ENCODE measurements around the gene PELO.
A peak's percentile ranks its signal among the peaks of the same experiment; 100 is the strongest.

Gene PELO

DNA sequence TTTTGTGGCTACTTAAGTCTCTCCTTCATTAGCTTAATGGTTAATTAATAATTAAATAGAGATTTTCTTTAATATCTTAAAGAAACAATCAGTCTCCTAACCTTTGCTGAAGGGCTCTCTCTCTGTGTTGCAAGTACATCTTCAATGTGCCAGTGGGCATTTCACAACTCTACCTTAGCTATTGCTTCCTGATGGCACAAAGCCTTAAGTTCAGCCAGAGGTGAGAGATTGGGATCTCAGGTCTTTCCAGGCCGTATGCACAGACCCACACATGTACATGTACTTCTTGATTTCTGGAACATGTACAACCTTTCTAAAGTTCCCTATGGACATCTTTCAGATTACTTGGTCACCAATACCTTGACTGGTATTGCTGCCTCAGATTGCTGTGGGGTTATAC, 8.9 kb upstream of the PELO start:
- TF ChIP-seq, protein P1, sequence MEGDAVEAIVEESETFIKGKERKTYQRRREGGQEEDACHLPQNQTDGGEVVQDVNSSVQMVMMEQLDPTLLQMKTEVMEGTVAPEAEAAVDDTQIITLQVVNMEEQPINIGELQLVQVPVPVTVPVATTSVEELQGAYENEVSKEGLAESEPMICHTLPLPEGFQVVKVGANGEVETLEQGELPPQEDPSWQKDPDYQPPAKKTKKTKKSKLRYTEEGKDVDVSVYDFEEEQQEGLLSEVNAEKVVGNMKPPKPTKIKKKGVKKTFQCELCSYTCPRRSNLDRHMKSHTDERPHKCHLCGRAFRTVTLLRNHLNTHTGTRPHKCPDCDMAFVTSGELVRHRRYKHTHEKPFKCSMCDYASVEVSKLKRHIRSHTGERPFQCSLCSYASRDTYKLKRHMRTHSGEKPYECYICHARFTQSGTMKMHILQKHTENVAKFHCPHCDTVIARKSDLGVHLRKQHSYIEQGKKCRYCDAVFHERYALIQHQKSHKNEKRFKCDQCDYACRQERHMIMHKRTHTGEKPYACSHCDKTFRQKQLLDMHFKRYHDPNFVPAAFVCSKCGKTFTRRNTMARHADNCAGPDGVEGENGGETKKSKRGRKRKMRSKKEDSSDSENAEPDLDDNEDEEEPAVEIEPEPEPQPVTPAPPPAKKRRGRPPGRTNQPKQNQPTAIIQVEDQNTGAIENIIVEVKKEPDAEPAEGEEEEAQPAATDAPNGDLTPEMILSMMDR (IDR thresholded peaks at IDR 0.05; ENCODE audit: control insufficient read depth, insufficient read depth, low read depth, low read length, missing control alignments): no peak
- DNase-seq (ENCODE audit: low read depth): no peak
- no peak overlapping the region for H3K4me3 ChIP-seq (ENCODE audit: control insufficient read depth, low read depth, low read length)

DNA sequence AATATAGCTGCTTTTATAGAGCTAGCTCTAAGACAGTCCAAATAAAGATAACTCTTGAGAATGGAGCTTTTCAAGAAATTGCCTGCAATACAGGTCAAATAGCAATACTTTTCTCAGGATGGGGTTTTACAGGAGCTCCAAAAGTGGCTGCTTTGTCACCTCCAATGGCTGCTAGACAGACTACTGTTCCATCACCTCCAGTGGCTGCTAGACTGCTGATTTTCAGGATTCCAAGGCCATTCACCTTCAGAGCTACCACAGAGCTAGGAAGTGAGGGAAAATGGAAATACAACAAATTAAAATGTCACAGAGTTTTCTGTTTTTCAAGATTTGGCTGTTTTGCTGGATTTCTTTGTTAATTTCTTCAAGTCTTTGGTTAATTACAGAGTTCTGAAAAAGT, 8.5 kb upstream of the PELO start:
- DNase-seq (ENCODE audit: low read depth): no peak
- H3K4me3 ChIP-seq (ENCODE audit: control insufficient read depth, low read depth, low read length): no peak overlapping the region
- TF ChIP-seq, protein P1 (IDR thresholded peaks at IDR 0.05; ENCODE audit: control insufficient read depth, insufficient read depth, low read depth, low read length, missing control alignments): no peak

DNA sequence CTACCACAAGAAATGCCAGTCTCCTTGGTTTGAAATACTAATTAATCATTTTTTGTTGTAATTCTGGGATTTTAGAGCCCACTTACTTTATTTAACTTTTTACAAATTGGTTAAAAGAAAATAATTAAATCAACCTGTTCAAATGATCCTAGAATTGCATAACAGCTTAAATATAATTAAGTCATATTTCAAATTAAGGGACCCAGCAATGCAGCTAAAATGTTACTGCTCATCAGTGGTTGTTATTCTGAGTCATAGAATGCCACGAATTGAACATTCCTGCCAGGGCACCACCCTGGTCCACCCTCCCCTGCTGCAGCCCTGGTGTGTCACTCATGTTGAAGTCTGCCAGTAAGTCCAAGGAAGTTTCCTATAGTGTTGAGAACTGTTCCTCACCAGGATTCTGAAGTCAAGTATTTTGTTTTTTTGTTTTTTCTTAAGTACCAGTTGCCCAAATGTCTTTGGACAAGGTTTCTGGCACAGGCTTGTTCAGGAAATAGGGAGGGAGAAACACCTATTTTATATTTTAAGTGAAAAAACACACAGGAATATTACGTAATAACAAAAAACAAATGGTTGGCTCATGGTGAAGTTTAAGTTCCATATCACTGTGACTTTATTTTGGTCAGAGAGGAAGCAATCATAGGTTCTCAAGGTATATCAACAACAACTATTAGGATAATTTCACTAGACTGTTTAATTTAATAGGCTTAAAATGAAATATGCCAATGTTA, 4.3 kb upstream of the PELO start:
- peak; percentile 42 for DNase-seq (ENCODE audit: low read depth)
- TF ChIP-seq, protein P1 (IDR thresholded peaks at IDR 0.05; ENCODE audit: control insufficient read depth, insufficient read depth, low read depth, low read length, missing control alignments): no peak
- H3K4me3 ChIP-seq (ENCODE audit: control insufficient read depth, low read depth, low read length): no peak overlapping the region

DNA sequence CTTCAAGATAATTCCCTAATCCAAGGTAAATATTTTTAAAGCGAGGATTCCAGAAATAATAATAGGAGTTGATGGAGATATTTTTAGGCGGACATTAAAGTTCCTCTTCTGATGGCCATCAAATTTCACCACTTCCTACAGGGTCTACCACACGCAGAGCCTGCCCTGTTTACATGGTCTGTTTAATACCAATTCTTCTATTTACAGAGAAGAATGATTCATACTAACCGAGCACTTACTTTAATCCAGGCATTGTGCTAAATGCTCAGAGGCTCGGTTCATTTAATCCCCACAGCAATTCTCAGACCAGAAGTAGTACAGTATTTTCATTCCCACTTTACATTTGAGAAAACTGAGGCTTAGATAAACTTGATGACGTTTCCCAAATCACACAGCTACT, 3.0 kb upstream of the PELO start:
- no peak overlapping the region for H3K4me3 ChIP-seq (ENCODE audit: control insufficient read depth, low read depth, low read length)
- no peak for DNase-seq (ENCODE audit: low read depth)
- TF ChIP-seq, protein P1 (IDR thresholded peaks at IDR 0.05; ENCODE audit: control insufficient read depth, insufficient read depth, low read depth, low read length, missing control alignments): no peak

DNA sequence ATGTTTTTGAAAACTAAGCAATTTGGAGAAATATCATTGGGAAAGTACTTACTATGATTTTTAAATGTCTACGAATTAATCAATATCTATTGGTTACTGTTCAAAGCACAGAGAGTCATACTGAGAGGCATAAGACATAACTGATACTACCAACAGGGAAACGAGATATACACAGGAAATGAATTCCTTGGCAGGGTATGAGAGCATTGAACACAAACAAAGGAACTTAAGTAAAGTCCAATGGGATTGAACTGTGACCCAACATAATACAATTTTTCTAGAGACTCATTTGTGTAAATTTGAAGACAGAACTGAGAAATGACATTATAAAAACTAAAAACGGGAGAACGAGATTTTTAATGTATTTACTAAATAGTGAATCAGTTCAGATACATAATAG, 1.3 kb upstream of the PELO start:
- DNase-seq (ENCODE audit: low read depth): no peak
- TF ChIP-seq, protein P1 (IDR thresholded peaks at IDR 0.05; ENCODE audit: control insufficient read depth, insufficient read depth, low read depth, low read length, missing control alignments): no peak
- no peak overlapping the region for H3K4me3 ChIP-seq (ENCODE audit: control insufficient read depth, low read depth, low read length)

DNA sequence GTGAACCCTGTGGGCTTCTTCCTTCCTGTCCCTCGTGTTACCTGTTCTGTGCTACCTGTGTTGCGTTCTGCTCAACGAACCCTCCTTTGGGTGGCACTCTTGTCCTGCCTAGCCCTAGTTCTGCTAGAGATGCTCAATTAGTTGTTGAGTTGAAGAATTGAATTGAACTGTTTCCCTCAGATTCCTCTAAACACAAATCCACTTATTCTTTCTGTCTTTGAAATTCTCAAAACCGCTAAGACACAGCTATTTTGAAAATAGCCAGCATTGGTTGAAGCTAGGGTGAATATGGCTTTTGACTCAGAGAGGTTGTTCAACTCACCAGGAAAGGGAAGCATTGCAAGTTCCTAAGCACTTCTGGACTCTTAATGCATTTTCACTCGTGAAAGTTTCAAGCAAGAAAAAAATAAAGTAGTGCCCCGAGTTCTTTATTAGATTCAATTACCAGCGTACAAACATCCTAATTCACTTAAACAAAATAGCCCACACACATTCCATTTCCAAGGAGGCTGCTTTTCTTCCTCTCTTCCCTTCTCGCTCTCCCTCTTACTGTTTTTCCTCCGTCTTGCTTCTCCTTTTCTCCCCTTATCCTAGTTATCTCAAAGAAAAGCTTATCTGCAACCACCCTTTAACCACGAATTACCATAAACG, 642 bp upstream of the PELO start:
- TF ChIP-seq, protein P1 (IDR thresholded peaks at IDR 0.05; ENCODE audit: control insufficient read depth, insufficient read depth, low read depth, low read length, missing control alignments): peak; percentile 16
- no peak for DNase-seq (ENCODE audit: low read depth)
- peak overlapping the region; percentile 71 for H3K4me3 ChIP-seq (ENCODE audit: control insufficient read depth, low read depth, low read length)
